ENCODE results near the gene HK1.

- no peak for TF ChIP-seq POLR2A (IDR thresholded peaks at IDR 0.05; ENCODE audit: low read depth, low read length)
- no peak for TF ChIP-seq CTCF (conservative IDR thresholded peaks at IDR 0.05; ENCODE audit: low read depth, low read length)
- TF ChIP-seq RFX5 (IDR thresholded peaks at IDR 0.05; ENCODE audit: low read depth, low read length): no peak
- TF ChIP-seq MXI1 (IDR thresholded peaks at IDR 0.05; ENCODE audit: borderline replicate concordance, low read depth, low read length): no peak
- no peak for TF ChIP-seq USF2 (IDR thresholded peaks at IDR 0.05; ENCODE audit: low read depth, low read length)
- TF ChIP-seq CEBPB (IDR thresholded peaks at IDR 0.05; ENCODE audit: low read depth, low read length): no peak
- TF ChIP-seq RAD21 (IDR thresholded peaks at IDR 0.05; ENCODE audit: low read length): no peak
- TF ChIP-seq ELK1 (IDR thresholded peaks at IDR 0.05; ENCODE audit: borderline replicate concordance, low read depth, low read length): no peak
Measured at GRCh38 chr10:69324583-69324982, 46.3 kb downstream of the HK1 start.
